MM.1S (cell line): ENCODE measurements around the gene NFKBIZ.

ENCODE experiments used
- CTCF ChIP-seq: fragments of 300-600 bp; sonication (generic); IDR thresholded peaks from 2 replicates; pipeline ENCODE4 v1.5.1; 2016; ENCODE audit warnings: antibody characterized with exemption, low read length, mixed read lengths
- EZH2 ChIP-seq: fragments of 300-600 bp; sonication (generic); optimal IDR thresholded peaks from 2 replicates; pipeline ENCODE3; 2017; ENCODE audit warnings: low read depth, mild to moderate bottlenecking, antibody characterized with exemption, low read length, mixed read lengths
- EZH2phosphoT487 ChIP-seq: fragments of 300-600 bp; sonication (generic); IDR thresholded peaks from 2 replicates; pipeline ENCODE4 v1.6.1; 2018; ENCODE audit warnings: antibody characterized with exemption, low read length

- no peak for TF ChIP-seq CTCF
- TF ChIP-seq EZH2: no peak
- TF ChIP-seq EZH2phosphoT487: no peak
These were observed 45.4 kb upstream of the NFKBIZ start for GRCh38 chr3:101803939-101804338.
